ENCODE measurements around the gene TRAF3IP1. TPM values are rescaled to one million over a fixed set of nuclear protein-coding genes. Genes with fewer than 3 reads are reported as not detected.

Gene TRAF3IP1
- total RNA-seq, 2 experiments from 2014 or later = 5.1 to 6.9 TPM

- Mint-ChIP-seq H3K9me3 (no peaks in the 10 kb centered on the region), H3K4me1 (ENCODE audit: low read depth) (peaks cover 26% of the 10 kb centered on the region), H3K36me3 (ENCODE audit: low read depth) (peaks cover 9% of the 10 kb centered on the region), H3K4me3 (no peak overlapping the region), H3K27me3 (no peaks in the 10 kb centered on the region), H3K27ac (no peak overlapping the region)
- TF ChIP-seq CTCF (IDR thresholded peaks at IDR 0.05) = no peak
- Histone ChIP-seq H3K4me1 (ENCODE audit: insufficient read depth, low read length) (peaks cover 17% of the 10 kb centered on the region), H3K9me3 (ENCODE audit: control insufficient read depth in 1 of 2, insufficient read depth in 1 of 2, low read length in 2 of 2) (no peaks in the 10 kb centered on the region), H3K4me3 (ENCODE audit: low read length) (no peak overlapping the region), H3K27me3 (ENCODE audit: control insufficient read depth in 1 of 2, insufficient read depth in 2 of 2, low read length in 2 of 2) (no peaks in the 10 kb centered on the region), H3K36me3 (ENCODE audit: insufficient read depth, low read length) (no peaks in the 10 kb centered on the region), H3K27ac (ENCODE audit: low read depth in 1 of 2, low read length in 2 of 2) (no peak overlapping the region)
- intact Hi-C loops (cut with DNase I, micrococcal nuclease) = no loop called here
- DNase-seq (peak in 3 of 14 experiments; percentile 9 to 54 (median 43)), ATAC-seq (ENCODE audit: poor library complexity) (peak; percentile 14)
- ChIA-PET CTCF (interaction anchor here (0.6 to 1.6 kb wide), 2 partner anchors 19 to 804 kb away, joined by 3 to 4 read pairs; no protein-coding TSS in a partner anchor), POLR2A (no interaction called here)
Measured at GRCh38 chr2:238376884-238377391, 56.6 kb downstream of the TRAF3IP1 start.

- Mint-ChIP-seq H3K4me3 (no peak overlapping the region), H3K27me3 (no peaks in the 10 kb centered on the region), H3K4me1 (ENCODE audit: low read depth) (peaks cover 29% of the 10 kb centered on the region), H3K9me3 (no peaks in the 10 kb centered on the region), H3K27ac (no peak overlapping the region), H3K36me3 (ENCODE audit: low read depth) (peaks cover 11% of the 10 kb centered on the region)
- no peak for DNase-seq
- ChIA-PET CTCF (no interaction called here), POLR2A (no interaction called here)
- Histone ChIP-seq H3K27ac (ENCODE audit: low read depth in 1 of 2, low read length in 2 of 2) (no peak overlapping the region), H3K9me3 (ENCODE audit: control insufficient read depth in 1 of 2, insufficient read depth in 1 of 2, low read length in 2 of 2) (no peaks in the 10 kb centered on the region), H3K4me1 (ENCODE audit: insufficient read depth, low read length) (peaks cover 17% of the 10 kb centered on the region), H3K27me3 (ENCODE audit: control insufficient read depth in 1 of 2, insufficient read depth in 2 of 2, low read length in 2 of 2) (no peaks in the 10 kb centered on the region), H3K36me3 (ENCODE audit: insufficient read depth, low read length) (no peaks in the 10 kb centered on the region), H3K4me3 (ENCODE audit: low read length) (no peak overlapping the region)
- TF ChIP-seq CTCF (IDR thresholded peaks at IDR 0.05) = no peak
- no peak for ATAC-seq (ENCODE audit: poor library complexity)
- intact Hi-C loops (cut with DNase I, micrococcal nuclease) = no loop called here
Measured at GRCh38 chr2:238378230-238379095, 58.1 kb downstream of the TRAF3IP1 start.

GRCh38 chr2:238379096-238379810 is 58.9 kb downstream of the TRAF3IP1 start:
- Histone ChIP-seq H3K27me3 (ENCODE audit: control insufficient read depth in 1 of 2, insufficient read depth in 2 of 2, low read length in 2 of 2) (no peaks in the 10 kb centered on the region), H3K27ac (ENCODE audit: low read depth in 1 of 2, low read length in 2 of 2) (no peak overlapping the region), H3K4me3 (ENCODE audit: low read length) (no peak overlapping the region), H3K4me1 (ENCODE audit: insufficient read depth, low read length) (peaks cover 17% of the 10 kb centered on the region), H3K36me3 (ENCODE audit: insufficient read depth, low read length) (no peaks in the 10 kb centered on the region), H3K9me3 (ENCODE audit: control insufficient read depth in 1 of 2, insufficient read depth in 1 of 2, low read length in 2 of 2) (no peaks in the 10 kb centered on the region)
- ChIA-PET CTCF (no interaction called here), POLR2A (no interaction called here)
- Mint-ChIP-seq H3K4me1 (ENCODE audit: low read depth) (peaks cover 29% of the 10 kb centered on the region), H3K36me3 (ENCODE audit: low read depth) (peaks cover 11% of the 10 kb centered on the region), H3K27ac (no peak overlapping the region), H3K9me3 (no peaks in the 10 kb centered on the region), H3K4me3 (no peak overlapping the region), H3K27me3 (no peaks in the 10 kb centered on the region)
- ATAC-seq (ENCODE audit: poor library complexity) = no peak
- no peak for TF ChIP-seq CTCF (IDR thresholded peaks at IDR 0.05)
- DNase-seq = peak in 4 of 14 experiments; percentile 28 to 54 (median 42)
- intact Hi-C loops (cut with DNase I, micrococcal nuclease) = no loop called here

All from CD4-positive, alpha-beta T cell (primary cell).